ENCODE measurements around the gene MAP1LC3A.

- TF ChIP-seq CTCF (IDR thresholded peaks at IDR 0.05; ENCODE audit: extremely low read depth in 1 of 2, insufficient read depth in 1 of 2, low read depth in 1 of 2, low read length in 2 of 2) = no peak
- no peak for TF ChIP-seq POLR2A (IDR thresholded peaks at IDR 0.05; ENCODE audit: low read depth, low read length)
Observed at GRCh38 chr20:34604980-34605788, 46.7 kb downstream of the MAP1LC3A start.

Measured in endothelial cell of umbilical vein (primary cell).